ENCODE measurements around the gene MRPL47.

DNA sequence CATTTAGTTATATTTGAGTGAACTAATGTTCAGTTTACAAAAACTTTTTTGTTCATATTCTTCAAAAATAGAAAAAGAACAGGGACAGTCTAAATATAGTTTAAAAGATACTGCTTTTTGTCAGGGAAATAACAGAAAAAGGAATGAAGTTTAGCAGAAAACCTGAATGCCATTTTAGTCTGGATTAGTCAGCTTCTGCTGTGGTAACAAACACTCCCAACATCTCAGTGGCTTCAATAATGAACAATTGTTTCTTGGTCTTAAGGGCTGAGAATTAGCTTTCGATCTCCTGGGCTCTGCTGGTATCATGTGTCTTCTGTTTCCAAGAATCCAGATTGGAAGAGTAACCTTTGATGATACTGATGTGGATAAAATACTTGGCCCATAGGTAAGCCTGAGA, 36.0 kb upstream of the MRPL47 start:
- TF ChIP-seq, protein P1, sequence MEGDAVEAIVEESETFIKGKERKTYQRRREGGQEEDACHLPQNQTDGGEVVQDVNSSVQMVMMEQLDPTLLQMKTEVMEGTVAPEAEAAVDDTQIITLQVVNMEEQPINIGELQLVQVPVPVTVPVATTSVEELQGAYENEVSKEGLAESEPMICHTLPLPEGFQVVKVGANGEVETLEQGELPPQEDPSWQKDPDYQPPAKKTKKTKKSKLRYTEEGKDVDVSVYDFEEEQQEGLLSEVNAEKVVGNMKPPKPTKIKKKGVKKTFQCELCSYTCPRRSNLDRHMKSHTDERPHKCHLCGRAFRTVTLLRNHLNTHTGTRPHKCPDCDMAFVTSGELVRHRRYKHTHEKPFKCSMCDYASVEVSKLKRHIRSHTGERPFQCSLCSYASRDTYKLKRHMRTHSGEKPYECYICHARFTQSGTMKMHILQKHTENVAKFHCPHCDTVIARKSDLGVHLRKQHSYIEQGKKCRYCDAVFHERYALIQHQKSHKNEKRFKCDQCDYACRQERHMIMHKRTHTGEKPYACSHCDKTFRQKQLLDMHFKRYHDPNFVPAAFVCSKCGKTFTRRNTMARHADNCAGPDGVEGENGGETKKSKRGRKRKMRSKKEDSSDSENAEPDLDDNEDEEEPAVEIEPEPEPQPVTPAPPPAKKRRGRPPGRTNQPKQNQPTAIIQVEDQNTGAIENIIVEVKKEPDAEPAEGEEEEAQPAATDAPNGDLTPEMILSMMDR (IDR thresholded peaks at IDR 0.05): no peak
- no peak for TF ChIP-seq POLR2A (IDR thresholded peaks at IDR 0.05)

All from uterus (tissue), 2 donors.